HCT116 (cell line): ENCODE measurements around the gene MAGI3. TPM values are rescaled to one million over a fixed set of nuclear protein-coding genes. Genes with fewer than 3 reads are reported as not detected.

ENCODE experiments used
- ATAC-seq: fragments of 200-7000 bp; cut with Tn5 transposase; 2 replicates; pipeline ENCODE4 v1.9.1; 2020; ENCODE audit warnings: mild to moderate bottlenecking, moderate library complexity
- BruUV-seq: library from RNA; stranded (reverse); fragments of 400-500 nt; replicated peaks from 2 replicates; lab custom pipeline; 2021; lab: Mats Ljungman, UMichigan
- CTCF ChIA-PET: fragments of 300-600 bp; sonication (Branson Sonifier 250); formaldehyde crosslinking; loops from one replicate; lab custom pipeline; 2021; ENCODE audit warnings: antibody characterized with exemption; lab: Charles Lee
- POLR2A ChIA-PET: fragments of 300-600, 350-600 bp; sonication (Branson Sonifier 250); formaldehyde crosslinking; loops from one replicate; lab custom pipeline; 2021; ENCODE audit warnings: antibody characterized with exemption; lab: Charles Lee
- RAD21 ChIA-PET, 2 experiments: fragments of 300-600 bp; sonication (Branson Sonifier 250); formaldehyde crosslinking; loops; one replicate each; lab custom pipeline; 2023; ENCODE audit warnings: low total read pairs in 2 of 2; ENCODE audit not compliant: uncharacterized antibody in 2 of 2, unreplicated experiment in 2 of 2, low non-redundant PET in 1 of 2; lab: Charles Lee
- DNase-seq: peaks from one replicate; pipeline ENCODE4 v3.0.0-alpha.2; 2010; ENCODE audit warnings: low read depth, low spot score
- H2AFZ ChIP-seq: fragments of 200-600 bp; shearing (Covaris generic), sonication (generic); 2 replicates; pipeline ENCODE4 v1.6.1; 2017; ENCODE audit warnings: low read depth, mixed run types, mixed read lengths, antibody characterized with exemption, low read length; ENCODE audit not compliant: poor library complexity, severe bottlenecking
- H3K27ac ChIP-seq: 2 replicates; pipeline ENCODE4 v1.5.1; 2012; ENCODE audit warnings: low read depth, low read length
- H3K27me3 ChIP-seq: fragments of 200-600 bp; sonication (generic); 2 replicates; pipeline ENCODE4 v1.6.1; 2016; ENCODE audit warnings: mixed run types, low read length, mixed read lengths; ENCODE audit not compliant: insufficient read depth
- H3K36me3 ChIP-seq, 2 experiments: fragments of 200-500 bp in 1 of 2; fragments of 200-600 bp in 1 of 2; sonication (Bioruptor generic) in 1 of 2; sonication (generic) in 1 of 2; 2 replicates each; pipeline versions ENCODE4 v1.5.1 to v1.6.1; 2014 to 2016; ENCODE audit warnings: low read length in 2 of 2, inconsistent platforms in 1 of 2, mixed read lengths in 1 of 2, mixed run types in 1 of 2; ENCODE audit not compliant: insufficient read depth in 2 of 2, control insufficient read depth in 1 of 2
- H3K4me1 ChIP-seq, 2 experiments: fragments of 200-600 bp in 1 of 2; sonication (generic) in 1 of 2; 2 replicates each; pipeline versions ENCODE4 v1.5.1 to v1.6.1; 2012 to 2017; ENCODE audit warnings: low read length in 2 of 2, inconsistent platforms in 1 of 2, mild to moderate bottlenecking in 1 of 2, mixed read lengths in 1 of 2, mixed run types in 1 of 2, moderate library complexity in 1 of 2; ENCODE audit not compliant: insufficient read depth in 2 of 2, control insufficient read depth in 1 of 2
- H3K4me2 ChIP-seq: fragments of 200-600 bp; sonication (generic); 2 replicates; pipeline ENCODE4 v1.6.1; 2017; ENCODE audit warnings: mixed run types, low read length, mixed read lengths
- H3K4me3 ChIP-seq, 2 experiments: fragments of 200-600 bp in 1 of 2; sonication (generic) in 1 of 2; replicated peaks in 1 of 2; 2 replicates each; pipeline ENCODE4 v1.5.1; 2011 to 2016; ENCODE audit warnings: low read length in 2 of 2, control low read depth in 1 of 2, low read depth in 1 of 2, mild to moderate bottlenecking in 1 of 2, mixed read lengths in 1 of 2, mixed run types in 1 of 2
- H3K79me2 ChIP-seq: fragments of 200-600 bp; sonication (generic); 2 replicates; pipeline ENCODE4 v1.6.1; 2017; ENCODE audit warnings: mild to moderate bottlenecking, mixed run types, low read length, moderate library complexity, mixed read lengths; ENCODE audit not compliant: insufficient read depth
- H3K9ac ChIP-seq: fragments of 200-600 bp; sonication (generic); 2 replicates; pipeline ENCODE4 v1.6.1; 2016; ENCODE audit warnings: low read length, mixed read lengths
- H3K9me2 ChIP-seq: fragments of 200-600 bp; sonication (generic), shearing (Covaris generic); 2 replicates; pipeline ENCODE4 v1.6.1; 2017; ENCODE audit warnings: mixed run types, mild to moderate bottlenecking, moderate library complexity; ENCODE audit not compliant: insufficient read depth
- H3K9me3 ChIP-seq, 2 experiments: fragments of 200-500 bp in 1 of 2; fragments of 200-600 bp in 1 of 2; sonication (Bioruptor generic) in 1 of 2; sonication (generic) in 1 of 2; 2 replicates each; pipeline ENCODE4 v1.6.1; 2014 to 2017; ENCODE audit warnings: low read length in 2 of 2, mixed read lengths in 2 of 2, inconsistent platforms in 1 of 2, low read depth in 1 of 2, mild to moderate bottlenecking in 1 of 2, mixed run types in 1 of 2, moderate library complexity in 1 of 2; ENCODE audit not compliant: control insufficient read depth in 1 of 2, insufficient read depth in 1 of 2
- H4K20me1 ChIP-seq: fragments of 200-600 bp; sonication (generic), shearing (Covaris generic); 2 replicates; pipeline ENCODE4 v1.6.1; 2017; ENCODE audit warnings: mixed run types, mild to moderate bottlenecking, moderate library complexity; ENCODE audit not compliant: insufficient read depth
- ATF3 ChIP-seq: IDR thresholded peaks from 2 replicates; pipeline ENCODE4 v1.6.1; 2012
- CEBPB ChIP-seq: IDR thresholded peaks from 2 replicates; pipeline ENCODE4 v1.6.1; 2012; ENCODE audit warnings: low read depth
- EZH2 ChIP-seq: fragments of 200-600 bp; sonication (generic); IDR thresholded peaks from 2 replicates; pipeline ENCODE4 v1.6.1; 2017; ENCODE audit warnings: antibody characterized with exemption, mixed run types
- FOSL1 ChIP-seq: IDR thresholded peaks from 2 replicates; pipeline ENCODE4 v1.6.1; 2012; ENCODE audit warnings: low read depth
- POLR2AphosphoS5 ChIP-seq: IDR thresholded peaks from 2 replicates; pipeline ENCODE4 v1.6.1; 2011; ENCODE audit warnings: mild to moderate bottlenecking, low read depth, low read length, moderate library complexity
- REST ChIP-seq: IDR thresholded peaks from 2 replicates; pipeline ENCODE4 v1.6.1; 2012; ENCODE audit warnings: low read depth
- SIN3A ChIP-seq: IDR thresholded peaks from 2 replicates; pipeline ENCODE4 v1.6.1; 2012; ENCODE audit warnings: low read depth
- TCF7L2 ChIP-seq: IDR thresholded peaks from 2 replicates; pipeline ENCODE4 v1.7.0; 2011; ENCODE audit warnings: borderline replicate concordance, inconsistent platforms; ENCODE audit not compliant: insufficient read depth, insufficient read length; ENCODE audit errors: extremely low read depth
- intact Hi-C: fragments of 100-400 bp; cut with micrococcal nuclease; formaldehyde crosslinking; loops from 2 replicates; pipeline ENCODE4 v1.10.0; 2022
- total RNA-seq: library from RNA; stranded (reverse); gene quantifications from one replicate; pipeline ENCODE4 v1.2.1, GENCODE V29; 2021; ENCODE audit not compliant: unreplicated experiment

The MAGI3 gene
- total RNA-seq, 1 experiment from 2014 or later: 11.8 TPM

- TF ChIP-seq REST (no peak), POLR2AphosphoS5 (no peak), SIN3A (no peak), EZH2 (no peak), CEBPB (no peak), TCF7L2 (no peak), ATF3 (no peak)
Measured at GRCh38 chr1:113660088-113660487, 269.8 kb downstream of the MAGI3 start (continued).

- intact Hi-C loops: no loop called here
- Histone ChIP-seq H4K20me1 (no peaks in the 10 kb centered on the region), H2AFZ (no peak overlapping the region), H3K9ac (no peak overlapping the region), H3K4me2 (no peak overlapping the region), H3K27me3 (no peaks in the 10 kb centered on the region), H3K36me3 (no peaks in the 10 kb centered on the region), H3K4me3 (no peak overlapping the region), H3K9me2 (no peaks in the 10 kb centered on the region), H3K9me3 (no peaks in the 10 kb centered on the region), H3K4me1 (peaks cover 3 to 10% of the 10 kb centered on the region in 2 experiments; a peak in 3 of 4 replicates), H3K79me2 (no peaks in the 10 kb centered on the region), H3K27ac (no peak overlapping the region)
- ChIA-PET CTCF (no interaction called here), RAD21 (no interaction called here), POLR2A (no interaction called here)
- ATAC-seq: no peak
- no peak for DNase-seq
- BruUV-seq: no TSS peak
- TF ChIP-seq FOSL1 (no peak), CEBPB (no peak)
Measured at GRCh38 chr1:113662101-113662500, 271.8 kb downstream of the MAGI3 start.
